ENCODE measurements around the gene GLRX3. TPM values are rescaled to one million over a fixed set of nuclear protein-coding genes. Genes with fewer than 3 reads are reported as not detected.

Gene GLRX3
- total RNA-seq, 2 experiments from 2014 or later, result 117 to 123 TPM

GRCh38 chr10:130167707-130168106, 31.5 kb downstream of the GLRX3 start:
- Mint-ChIP-seq H3K27ac (no peak overlapping the region), H3K36me3 (ENCODE audit: low read depth) (peaks cover 40% of the 10 kb centered on the region), H3K4me3 (no peak overlapping the region), H3K9me3 (ENCODE audit: low read depth) (no peaks in the 10 kb centered on the region), H3K27me3 (no peaks in the 10 kb centered on the region), H3K4me1 (peaks cover 31% of the 10 kb centered on the region)
- no peak for ATAC-seq
- DNase-seq, result no peak
- ChIA-PET CTCF (interaction anchor here (0.7 kb wide), 1 partner anchor 14 kb away, joined by 3 read pairs; no protein-coding TSS in a partner anchor), POLR2A (no interaction called here)
- intact Hi-C loops (cut with DNase I, micrococcal nuclease), result no loop called here

GRCh38 chr10:130169136-130169859, 33.1 kb downstream of the GLRX3 start:
- POLR2A ChIA-PET, result no interaction called here
- Mint-ChIP-seq H3K4me1 (peaks cover 45% of the 10 kb centered on the region), H3K27me3 (no peaks in the 10 kb centered on the region), H3K27ac (no peak overlapping the region), H3K4me3 (no peak overlapping the region), H3K9me3 (ENCODE audit: low read depth) (no peaks in the 10 kb centered on the region), H3K36me3 (ENCODE audit: low read depth) (peaks cover 43% of the 10 kb centered on the region)
- intact Hi-C loops (cut with DNase I, micrococcal nuclease), result no loop called here
- no peak for DNase-seq
- CTCF ChIA-PET, result interaction anchor here (1.0 to 1.1 kb wide), 2 partner anchors 21 to 39 kb away, joined by 3 to 5 read pairs; no protein-coding TSS in a partner anchor
- ATAC-seq, result no peak

GRCh38 chr10:130171196-130171595, 35.0 kb downstream of the GLRX3 start:
- ChIA-PET POLR2A (no interaction called here), CTCF (no interaction called here)
- Mint-ChIP-seq H3K27me3 (no peaks in the 10 kb centered on the region), H3K36me3 (ENCODE audit: low read depth) (peaks cover 54% of the 10 kb centered on the region), H3K4me1 (peaks cover 56% of the 10 kb centered on the region), H3K4me3 (no peak overlapping the region), H3K9me3 (ENCODE audit: low read depth) (no peaks in the 10 kb centered on the region), H3K27ac (peak overlapping the region; percentile 32)
- intact Hi-C loops (cut with DNase I, micrococcal nuclease), result loop anchor here in 1 of 2 experiments (10.0 kb wide), 1 partner anchor 206 kb away; the partner anchor contains the start of gene EBF3
- DNase-seq (peak; percentile 41), ATAC-seq (peak; percentile 50)

GRCh38 chr10:130174328-130174727, 38.1 kb downstream of the GLRX3 start:
- H3K27me3 Mint-ChIP-seq, result no peaks in the 10 kb centered on the region
- peaks cover 42% of the 10 kb centered on the region for H3K4me1 Mint-ChIP-seq
- peaks cover 48% of the 10 kb centered on the region for H3K36me3 Mint-ChIP-seq (ENCODE audit: low read depth)
- H3K4me3 Mint-ChIP-seq, result no peak overlapping the region
- no peak for DNase-seq
- H3K9me3 Mint-ChIP-seq (ENCODE audit: low read depth), result no peaks in the 10 kb centered on the region
- peak overlapping the region; percentile 44 for H3K27ac Mint-ChIP-seq
- POLR2A ChIA-PET, result no interaction called here
- intact Hi-C loops (cut with DNase I, micrococcal nuclease), result loop anchor here in 1 of 2 experiments (10.0 kb wide), 1 partner anchor 210 kb away; the partner anchor contains the start of gene EBF3
- no peak for ATAC-seq
- CTCF ChIA-PET, result interaction anchor here (0.9 to 1.4 kb wide), 2 partner anchors 10 to 63 kb away, joined by 4 to 6 read pairs; no protein-coding TSS in a partner anchor

- Mint-ChIP-seq H3K4me1 (peaks cover 38% of the 10 kb centered on the region), H3K27ac (peak overlapping the region; percentile 63), H3K9me3 (ENCODE audit: low read depth) (no peaks in the 10 kb centered on the region), H3K4me3 (no peak overlapping the region), H3K36me3 (ENCODE audit: low read depth) (peaks cover 43% of the 10 kb centered on the region), H3K27me3 (no peaks in the 10 kb centered on the region)
- DNase-seq, result peak; percentile 57
- intact Hi-C loops (cut with DNase I, micrococcal nuclease), result loop anchor here (5.0 to 10.0 kb wide), 3 partner anchors 38 to 293 kb away; partner anchors contain the start of genes EBF3 (in 1 of the 2) and GLRX3 (in 1 of the 2)
- CTCF ChIA-PET, result interaction anchor here (0.7 to 1.4 kb wide), 3 partner anchors 47 to 1773 kb away, joined by 3 to 6 read pairs (median 4); no protein-coding TSS in a partner anchor
- POLR2A ChIA-PET, result no interaction called here
- ATAC-seq, result peak; percentile 77
Observed at GRCh38 chr10:130175074-130175473, 38.9 kb downstream of the GLRX3 start.

- peaks cover 32% of the 10 kb centered on the region for H3K4me1 Mint-ChIP-seq
- CTCF ChIA-PET, result interaction anchor here (0.6 to 1.4 kb wide), 5 partner anchors 19 to 1709 kb away, joined by 3 to 6 read pairs (median 4); no protein-coding TSS in a partner anchor
- H3K27me3 Mint-ChIP-seq, result no peaks in the 10 kb centered on the region
- H3K9me3 Mint-ChIP-seq (ENCODE audit: low read depth), result no peaks in the 10 kb centered on the region
- intact Hi-C loops (cut with DNase I, micrococcal nuclease), result loop anchor here (5.0 to 10.0 kb wide), 3 partner anchors 40 to 295 kb away; partner anchors contain the start of genes EBF3 (in 1 of the 2) and GLRX3 (in 1 of the 2)
- H3K36me3 Mint-ChIP-seq (ENCODE audit: low read depth), result peaks cover 44% of the 10 kb centered on the region
- POLR2A ChIA-PET, result no interaction called here
- ATAC-seq (no peak), DNase-seq (no peak)
- H3K4me3 Mint-ChIP-seq, result no peak overlapping the region
- no peak overlapping the region for H3K27ac Mint-ChIP-seq
Observed at GRCh38 chr10:130177250-130177649, 41.1 kb downstream of the GLRX3 start.

GRCh38 chr10:130179640-130180039, 43.4 kb downstream of the GLRX3 start:
- peak overlapping the region; percentile 59 for H3K27ac Mint-ChIP-seq
- CTCF ChIA-PET, result interaction anchor here (0.6 to 1.6 kb wide), 10 partner anchors 32 to 355 kb away, joined by 3 to 8 read pairs (median 4); partner anchors contain the start of gene C10orf143

GRCh38 chr10:130180416-130180815, 44.2 kb downstream of the GLRX3 start:
- CTCF ChIA-PET, result interaction anchor here (1.4 kb wide), 1 partner anchor 70 kb away, joined by 7 read pairs; the partner anchor contains the start of gene C10orf143
- peak overlapping the region; percentile 40 for H3K27ac Mint-ChIP-seq
- no peak overlapping the region for H3K4me3 Mint-ChIP-seq

More at GRCh38 chr10:130179640-130180039, 43.4 kb downstream of the GLRX3 start:
- intact Hi-C loops (cut with DNase I, micrococcal nuclease), result loop anchor here (1.0 to 10.0 kb wide), 7 partner anchors 42 to 297 kb away; partner anchors contain the start of genes C10orf143 (in 2 of the 2), GLRX3 (in 2 of the 2) and EBF3 (in 1 of the 2)
- Mint-ChIP-seq H3K27me3 (no peaks in the 10 kb centered on the region), H3K9me3 (ENCODE audit: low read depth) (no peaks in the 10 kb centered on the region), H3K4me1 (peaks cover 14% of the 10 kb centered on the region), H3K4me3 (no peak overlapping the region), H3K36me3 (ENCODE audit: low read depth) (peaks cover 45% of the 10 kb centered on the region)
- ATAC-seq (peak; percentile 84), DNase-seq (peak; percentile 70)
- POLR2A ChIA-PET, result no interaction called here

GRCh38 chr10:130181858-130182257, 45.7 kb downstream of the GLRX3 start:
- POLR2A ChIA-PET, result no interaction called here
- intact Hi-C loops (cut with DNase I, micrococcal nuclease), result no loop called here
- peaks cover 35% of the 10 kb centered on the region for H3K36me3 Mint-ChIP-seq (ENCODE audit: low read depth)

More at GRCh38 chr10:130180416-130180815, 44.2 kb downstream of the GLRX3 start:
- intact Hi-C loops (cut with DNase I, micrococcal nuclease), result no loop called here
- no peak for ATAC-seq
- H3K4me1 Mint-ChIP-seq, result peaks cover 7% of the 10 kb centered on the region
- POLR2A ChIA-PET, result no interaction called here
- no peaks in the 10 kb centered on the region for H3K27me3 Mint-ChIP-seq
- no peaks in the 10 kb centered on the region for H3K9me3 Mint-ChIP-seq (ENCODE audit: low read depth)
- no peak for DNase-seq
- H3K36me3 Mint-ChIP-seq (ENCODE audit: low read depth), result peaks cover 37% of the 10 kb centered on the region

GRCh38 chr10:130185591-130185990, 49.4 kb downstream of the GLRX3 start:
- Mint-ChIP-seq H3K4me1 (peaks cover 3% of the 10 kb centered on the region), H3K4me3 (no peak overlapping the region), H3K9me3 (ENCODE audit: low read depth) (no peaks in the 10 kb centered on the region), H3K36me3 (ENCODE audit: low read depth) (peaks cover 25% of the 10 kb centered on the region), H3K27ac (peak overlapping the region; percentile 15), H3K27me3 (no peaks in the 10 kb centered on the region)
- intact Hi-C loops (cut with DNase I, micrococcal nuclease), result no loop called here
- DNase-seq (no peak), ATAC-seq (no peak)
- ChIA-PET CTCF (interaction anchor here (0.6 to 0.8 kb wide), 4 partner anchors 31 to 813 kb away, joined by 3 read pairs; no protein-coding TSS in a partner anchor), POLR2A (no interaction called here)

More at GRCh38 chr10:130181858-130182257, 45.7 kb downstream of the GLRX3 start:
- Mint-ChIP-seq H3K9me3 (ENCODE audit: low read depth) (no peaks in the 10 kb centered on the region), H3K4me3 (no peak overlapping the region), H3K4me1 (peaks cover 7% of the 10 kb centered on the region), H3K27ac (no peak overlapping the region), H3K27me3 (no peaks in the 10 kb centered on the region)
- no peak for ATAC-seq
- CTCF ChIA-PET, result interaction anchor here (0.7 to 1.6 kb wide), 3 partner anchors 72 to 225 kb away, joined by 3 to 4 read pairs (median 3); partner anchors contain the start of gene C10orf143
- DNase-seq, result no peak

Data from activated CD4-positive, alpha-beta T cell treated with anti-CD3 and anti-CD28 coated beads for 36 hours (primary cell).